Measurements from ENCODE around the gene CDK14.

The CDK14 gene

GRCh38 chr7:90897961-90898469, 301.9 kb downstream of the CDK14 start:
- no peak for TF ChIP-seq CTCF (IDR thresholded peaks at IDR 0.05)

- TF ChIP-seq CTCF (IDR thresholded peaks at IDR 0.05), result no peak
Measured at GRCh38 chr7:90900628-90901356, 304.7 kb downstream of the CDK14 start.

GRCh38 chr7:90903841-90904240, 307.7 kb downstream of the CDK14 start:
- TF ChIP-seq CTCF (IDR thresholded peaks at IDR 0.05), result no peak

- no peak for TF ChIP-seq CTCF (IDR thresholded peaks at IDR 0.05)
Measured at GRCh38 chr7:90910136-90910535, 314.0 kb downstream of the CDK14 start.

- TF ChIP-seq CTCF (IDR thresholded peaks at IDR 0.05), result no peak
Measured at GRCh38 chr7:90916319-90916718, 320.2 kb downstream of the CDK14 start.

- no peak for TF ChIP-seq CTCF (IDR thresholded peaks at IDR 0.05)
Measured at GRCh38 chr7:90917539-90917938, 321.4 kb downstream of the CDK14 start.

- TF ChIP-seq CTCF (IDR thresholded peaks at IDR 0.05), result no peak
Measured at GRCh38 chr7:90918303-90918702, 322.2 kb downstream of the CDK14 start.

All from LNCAP (cell line).